GM11168 (cell line): Measurements from ENCODE around the gene GTF2I.
"Not testable (repeated sequence)": the region's sequence is repeated elsewhere in the genome, so short reads cannot be mapped to it uniquely, and the experiment has no call there.

Experiments used
- in situ Hi-C: fragments of 300-500 bp; cut with MboI; formaldehyde crosslinking; loops from one replicate; pipeline ENCODE4 v1.12.0; 2022; ENCODE audit warnings: low sequenced_read_pairs; ENCODE audit not compliant: unreplicated experiment

The GTF2I gene

DNA sequence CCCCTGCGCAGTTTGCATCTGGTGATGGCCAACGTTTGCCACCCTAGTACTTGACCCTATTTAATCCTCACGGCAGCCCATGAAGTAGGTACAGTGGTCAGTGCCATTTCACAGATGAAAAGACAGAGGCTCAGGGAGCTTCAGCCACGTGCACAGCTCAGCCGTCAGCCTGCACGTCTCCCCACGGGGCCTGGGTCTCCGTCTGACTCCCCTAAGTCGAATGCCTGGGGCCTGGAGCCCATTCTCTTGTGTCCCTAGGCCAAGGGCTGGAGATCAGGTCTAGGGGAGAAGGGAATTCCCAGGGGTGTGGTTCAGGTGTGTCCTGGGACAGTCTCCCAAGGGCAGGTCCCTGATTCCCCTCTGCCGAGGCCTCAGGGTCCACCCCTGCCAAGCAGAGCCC is 109.5 kb downstream of the GTF2I start:
- in situ Hi-C loops = not testable (repeated sequence)

DNA sequence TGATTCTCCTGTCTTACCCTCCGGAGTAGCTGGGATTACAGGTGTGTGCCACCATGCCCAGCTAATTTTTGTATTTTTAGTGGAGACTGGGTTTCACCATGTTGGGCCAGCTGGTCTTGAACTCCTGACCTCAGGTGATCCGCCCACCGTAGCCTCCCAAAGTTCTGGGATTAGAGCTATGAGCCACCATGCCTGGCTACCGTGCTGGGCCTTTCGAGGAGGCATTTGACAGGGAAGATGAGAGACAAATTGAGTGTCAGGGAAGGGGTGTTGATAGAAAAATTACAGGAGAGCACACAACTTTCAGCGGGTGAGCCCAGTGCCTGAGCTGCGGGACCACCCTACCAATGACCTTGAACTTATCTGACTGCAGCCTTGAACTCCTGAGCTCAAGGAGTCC is 112.5 kb downstream of the GTF2I start:
- in situ Hi-C loops = not testable (repeated sequence)

DNA sequence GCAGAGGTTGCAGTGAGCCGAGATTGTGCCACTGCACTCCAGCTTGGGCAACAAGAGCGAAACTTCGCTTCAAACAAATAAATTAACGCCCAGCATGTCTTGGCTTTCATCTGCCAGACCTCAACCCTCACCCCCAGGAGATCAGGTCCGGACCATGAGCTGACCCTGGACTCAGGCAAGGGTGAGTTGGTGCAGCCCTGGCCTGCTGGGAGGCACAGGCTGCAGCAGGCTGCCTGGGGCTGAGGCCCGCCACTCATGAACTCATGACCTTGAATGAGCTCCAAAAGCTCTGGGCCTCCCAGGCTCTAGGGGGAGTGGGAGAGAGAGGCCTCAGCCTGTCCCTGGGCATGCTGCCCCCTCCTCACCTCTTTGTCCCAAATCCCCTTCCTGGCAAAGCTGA is 114.6 kb downstream of the GTF2I start:
- in situ Hi-C loops = not testable (repeated sequence)

DNA sequence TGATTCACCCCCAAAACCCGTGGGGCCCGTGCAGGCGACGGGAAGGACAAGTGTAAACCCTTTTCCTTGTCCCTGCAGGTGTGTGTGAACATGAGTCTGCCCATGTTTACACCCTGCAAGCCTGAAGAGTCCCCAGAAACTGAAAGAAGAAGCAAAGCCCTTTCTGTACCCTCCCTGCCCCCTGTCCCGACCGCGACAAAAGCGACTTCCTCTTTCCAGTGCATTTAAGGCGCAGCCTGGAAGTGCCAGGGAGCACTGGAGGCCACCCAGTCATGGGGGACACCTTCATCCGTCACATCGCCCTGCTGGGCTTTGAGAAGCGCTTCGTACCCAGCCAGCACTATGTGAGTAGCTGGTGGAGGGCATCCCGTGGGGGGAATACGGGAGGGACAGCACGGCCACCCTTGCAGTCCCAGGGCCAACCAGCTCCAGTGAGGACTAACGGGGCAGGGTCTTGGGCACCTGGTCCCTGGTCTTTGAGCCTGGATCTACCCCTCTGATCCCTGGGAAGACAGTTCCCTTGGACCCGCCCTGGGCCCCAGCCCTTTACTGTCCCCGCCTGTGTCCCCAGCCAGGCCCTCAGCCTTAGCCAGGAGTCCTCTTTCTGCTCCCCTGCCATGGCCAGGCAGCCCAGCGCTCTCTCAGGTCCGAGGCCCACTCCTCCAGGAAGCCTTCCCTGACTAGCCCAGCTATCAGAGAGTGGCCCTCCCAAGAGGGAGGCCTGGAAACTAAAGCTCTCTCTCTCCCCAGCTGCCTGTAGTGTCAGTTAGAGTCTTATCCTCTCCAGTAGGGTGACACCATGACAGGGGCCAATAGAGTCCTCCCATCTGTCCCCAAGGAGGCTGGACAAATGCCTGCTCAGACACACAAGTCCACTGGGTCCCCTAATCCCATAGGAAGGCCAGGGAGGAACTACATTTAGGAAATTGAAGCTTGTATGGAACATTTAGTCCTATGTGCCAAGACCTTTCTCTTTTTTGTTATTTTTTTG is 116.5 kb downstream of the GTF2I start, which contains the start of gene NCF1:
Gene NCF1 (plus strand): TSS at position 252 of the 991 bp plus-strand sequence. CDS start 21 bp downstream, at position 273.
- in situ Hi-C loops = not testable (repeated sequence)

DNA sequence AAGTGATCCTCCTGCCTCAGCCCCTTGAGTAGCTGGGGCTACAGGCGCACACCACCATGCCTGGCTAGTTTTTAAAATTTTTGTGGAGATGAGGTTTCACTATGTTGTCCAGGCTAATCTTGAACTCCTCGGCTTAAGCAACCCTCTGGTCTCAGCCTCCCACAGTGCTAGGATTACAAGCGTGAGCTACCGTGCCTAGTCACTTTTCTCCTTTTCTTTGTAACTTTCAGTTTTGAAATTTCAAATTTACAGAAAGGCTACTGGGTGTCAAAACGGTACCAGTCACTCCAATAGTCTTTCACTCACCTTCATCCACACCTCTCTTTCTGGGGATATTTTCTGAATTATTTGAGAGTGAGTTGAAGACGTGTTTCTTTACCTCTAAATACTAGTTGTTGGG is 117.6 kb downstream of the GTF2I start:
- in situ Hi-C loops = not testable (repeated sequence)

DNA sequence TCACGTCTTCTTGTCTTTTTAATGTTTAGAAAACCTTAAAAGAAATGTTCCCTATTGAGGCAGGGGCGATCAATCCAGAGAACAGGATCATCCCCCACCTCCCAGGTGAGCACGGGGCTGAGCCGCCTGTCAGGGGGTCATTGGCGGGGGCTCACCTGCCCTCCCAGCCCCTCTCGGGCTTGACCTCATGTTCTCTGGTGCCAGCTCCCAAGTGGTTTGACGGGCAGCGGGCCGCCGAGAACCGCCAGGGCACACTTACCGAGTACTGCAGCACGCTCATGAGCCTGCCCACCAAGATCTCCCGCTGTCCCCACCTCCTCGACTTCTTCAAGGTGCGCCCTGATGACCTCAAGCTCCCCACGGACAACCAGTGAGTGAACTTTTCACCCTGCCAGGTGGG is 121.5 kb downstream of the GTF2I start:
- in situ Hi-C loops = not testable (repeated sequence)

DNA sequence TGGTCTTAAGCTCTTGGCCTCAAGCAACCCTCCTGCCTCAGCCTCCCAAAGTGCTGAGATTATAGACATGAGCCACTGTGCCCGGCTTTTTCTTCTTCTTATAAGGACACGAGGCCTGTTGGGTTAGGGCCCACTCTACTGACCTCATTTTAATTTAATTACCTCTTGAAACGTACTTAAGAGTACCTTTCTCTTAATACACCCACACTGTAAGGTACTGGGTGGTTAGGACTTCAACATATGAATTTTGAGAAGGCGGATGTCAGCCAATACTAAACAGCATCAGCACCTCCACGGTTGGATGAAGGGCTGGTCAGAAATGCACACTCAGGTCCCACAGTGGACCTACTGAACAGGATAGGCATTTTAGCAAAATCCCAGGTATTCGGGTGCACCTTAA is 124.2 kb downstream of the GTF2I start:
- in situ Hi-C loops = not testable (repeated sequence)

DNA sequence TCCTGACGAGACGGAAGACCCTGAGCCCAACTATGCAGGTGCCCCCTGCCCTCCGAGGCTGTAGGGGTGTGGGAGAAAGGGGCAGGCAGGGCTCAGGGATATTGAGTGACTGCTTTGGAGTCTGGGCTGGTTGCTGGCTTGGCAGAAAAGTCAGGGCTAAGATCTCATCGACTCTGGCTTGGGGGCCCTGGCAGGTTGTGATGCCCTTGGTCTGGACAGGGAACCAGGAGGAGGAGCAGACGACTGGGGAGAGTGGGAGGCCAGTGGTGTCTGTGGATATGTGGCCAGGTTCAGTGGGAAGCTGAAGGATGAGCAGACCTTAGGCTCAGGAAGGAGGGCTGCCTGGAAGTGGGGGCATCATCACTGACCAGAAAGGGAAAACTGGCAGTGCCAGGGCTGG is 126.1 kb downstream of the GTF2I start:
- in situ Hi-C loops = not testable (repeated sequence)

DNA sequence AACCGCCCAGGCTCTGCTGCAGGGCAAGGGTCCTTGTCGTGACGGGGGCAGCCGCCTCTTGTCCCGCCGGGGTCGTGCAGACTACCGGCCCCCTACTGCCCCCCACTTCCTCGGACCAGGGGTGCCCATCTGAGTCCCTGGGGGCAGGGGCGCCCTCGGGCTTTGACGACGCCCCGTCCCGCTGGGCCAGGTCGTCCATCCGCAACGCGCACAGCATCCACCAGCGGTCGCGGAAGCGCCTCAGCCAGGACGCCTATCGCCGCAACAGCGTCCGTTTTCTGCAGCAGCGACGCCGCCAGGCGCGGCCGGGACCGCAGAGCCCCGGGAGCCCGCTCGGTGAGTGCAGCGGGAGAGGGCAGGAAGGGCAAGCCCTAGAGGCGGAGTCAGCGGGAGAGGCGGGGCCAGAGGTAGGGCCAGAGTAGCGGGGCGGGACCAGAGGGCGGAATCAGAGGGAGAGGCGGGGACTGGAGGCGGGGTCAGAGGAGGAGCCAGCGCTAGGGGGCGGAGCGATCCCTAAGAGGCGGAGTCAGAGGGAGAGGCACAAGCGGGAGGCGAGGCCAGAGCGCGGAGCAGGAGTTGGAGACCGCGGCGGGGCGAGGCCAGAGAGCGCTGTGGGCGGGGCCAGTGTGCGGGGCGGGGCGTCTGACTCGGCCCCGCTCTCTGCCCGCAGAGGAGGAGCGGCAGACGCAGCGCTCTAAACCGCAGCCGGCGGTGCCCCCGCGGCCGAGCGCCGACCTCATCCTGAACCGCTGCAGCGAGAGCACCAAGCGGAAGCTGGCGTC is 131.0 kb downstream of the GTF2I start:
- in situ Hi-C loops = not testable (repeated sequence)

DNA sequence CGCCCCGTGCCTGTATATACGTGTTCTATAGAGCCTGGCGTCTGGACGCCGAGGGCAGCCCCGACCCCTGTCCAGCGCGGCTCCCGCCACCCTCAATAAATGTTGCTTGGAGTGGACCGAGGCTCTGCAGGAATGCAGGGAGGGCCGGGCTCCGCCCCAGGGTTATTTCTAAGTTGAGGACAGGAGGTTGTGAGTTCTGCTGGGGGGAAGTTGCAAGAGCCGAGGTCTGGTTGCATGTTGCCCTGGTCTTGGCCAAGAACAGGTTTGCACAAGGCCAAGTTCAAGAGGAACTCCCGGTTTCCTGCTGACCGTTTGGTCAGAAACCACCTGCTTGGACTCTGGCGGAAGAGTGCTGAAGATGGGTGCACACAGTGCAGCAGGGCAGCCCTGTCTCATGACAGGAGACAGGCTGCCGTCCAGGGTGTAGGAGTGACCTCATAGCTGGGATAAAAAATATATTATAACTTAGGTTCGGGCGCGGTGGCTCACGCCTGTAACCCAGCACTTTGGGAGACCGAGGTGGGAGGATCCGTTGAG is 131.8 kb downstream of the GTF2I start:
- in situ Hi-C loops = not testable (repeated sequence)

DNA sequence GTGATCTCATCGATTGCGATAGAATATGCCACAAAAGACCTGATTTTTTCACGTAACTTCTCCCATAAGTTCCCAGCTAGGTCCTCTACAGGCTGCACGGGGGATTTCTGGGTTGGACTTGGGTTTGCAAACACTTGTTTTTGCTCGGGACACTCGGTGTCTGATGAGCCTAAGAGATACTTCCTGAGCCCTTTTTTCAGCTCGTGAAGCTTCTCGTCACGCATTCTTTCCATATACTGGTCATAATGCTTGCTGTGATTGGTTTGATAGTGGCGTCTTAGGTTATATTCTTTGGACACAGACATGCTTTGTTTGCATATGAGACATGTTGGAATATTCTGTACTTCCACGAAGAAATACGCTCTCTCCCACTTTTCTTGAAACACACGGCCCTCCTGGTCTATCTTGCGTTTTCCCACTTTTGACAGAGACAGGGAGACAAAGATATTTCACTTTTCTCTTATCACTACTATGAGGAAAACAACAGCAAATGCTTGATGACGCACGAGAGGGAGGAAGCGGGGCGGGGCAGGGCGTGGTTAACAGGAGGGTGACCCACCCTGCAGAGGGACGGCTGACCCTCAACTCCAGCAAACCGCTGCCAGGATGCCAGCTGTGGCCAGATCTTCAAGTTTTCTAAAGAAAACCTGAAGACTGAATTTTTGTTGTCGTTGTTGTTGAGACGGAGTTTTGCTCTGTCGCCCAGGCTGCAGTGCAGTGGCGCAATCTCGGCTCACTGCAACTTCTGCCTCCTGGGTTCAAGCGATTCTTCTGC is 140.5 kb downstream of the GTF2I start:
- in situ Hi-C loops = not testable (repeated sequence)

DNA sequence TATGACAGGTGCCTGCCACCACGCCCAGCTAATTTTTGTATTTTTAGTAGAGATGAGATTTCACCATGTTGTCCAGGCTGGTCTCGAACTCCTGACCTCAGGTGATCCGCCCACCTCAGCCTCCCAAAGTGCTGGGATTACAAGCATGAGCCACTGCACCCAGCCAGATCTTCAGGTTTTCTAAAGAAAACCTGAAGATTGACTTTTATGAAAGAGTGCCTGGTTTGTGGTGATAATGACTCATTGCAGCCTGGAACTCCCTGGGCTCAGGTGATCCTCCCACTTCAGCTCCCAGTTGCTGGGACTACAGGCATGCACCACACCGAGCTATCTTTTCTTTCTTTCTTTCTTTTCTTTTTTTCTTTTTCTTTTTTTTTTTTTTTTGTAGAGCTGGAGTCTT is 141.1 kb downstream of the GTF2I start:
- in situ Hi-C loops = not testable (repeated sequence)
